Measurements from ENCODE around the gene CRACR2A.

CRACR2A gene

GRCh38 chr12:3680919-3681594 is 71.9 kb downstream of the CRACR2A start:
- no peak for DNase-seq

- DNase-seq, result no peak
These were observed 73.1 kb downstream of the CRACR2A start for GRCh38 chr12:3679831-3680230.

- DNase-seq, result no peak
These were observed 75.3 kb downstream of the CRACR2A start for GRCh38 chr12:3677609-3678008.

DNA sequence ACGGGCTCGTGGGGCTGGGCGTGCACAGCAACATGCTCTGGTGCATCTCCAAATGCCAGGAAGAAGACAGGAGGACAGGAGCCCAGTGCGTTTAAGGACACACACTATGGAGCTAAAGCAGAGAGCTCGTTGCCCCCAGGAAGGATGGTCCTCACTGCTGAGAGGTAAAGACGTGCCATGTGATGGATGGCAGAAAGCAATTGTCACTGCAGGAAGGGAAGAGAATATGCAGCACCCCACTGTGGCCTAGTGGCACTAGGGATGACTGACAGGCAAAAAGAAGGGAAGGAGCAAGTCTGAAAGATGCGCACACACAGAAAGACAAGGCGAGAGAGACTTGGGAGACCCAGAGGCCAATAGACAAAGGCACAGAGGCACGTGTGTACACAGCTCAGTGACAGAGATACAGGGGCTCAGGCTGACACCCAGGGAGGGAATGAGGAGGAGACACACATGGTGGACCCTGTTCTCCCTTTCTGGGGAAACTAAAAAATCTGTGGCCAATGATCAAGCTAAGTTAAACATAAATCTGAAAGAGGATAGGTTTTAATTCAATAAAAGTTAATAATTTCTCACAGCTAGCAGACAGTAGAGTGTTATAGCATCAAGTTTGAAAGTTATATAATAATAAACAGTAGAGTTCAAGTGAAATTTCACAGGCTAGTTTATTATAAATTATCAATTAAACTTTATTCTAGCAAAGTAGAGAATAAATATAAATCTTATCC is 78.8 kb downstream of the CRACR2A start:
- no peak for DNase-seq

DNA sequence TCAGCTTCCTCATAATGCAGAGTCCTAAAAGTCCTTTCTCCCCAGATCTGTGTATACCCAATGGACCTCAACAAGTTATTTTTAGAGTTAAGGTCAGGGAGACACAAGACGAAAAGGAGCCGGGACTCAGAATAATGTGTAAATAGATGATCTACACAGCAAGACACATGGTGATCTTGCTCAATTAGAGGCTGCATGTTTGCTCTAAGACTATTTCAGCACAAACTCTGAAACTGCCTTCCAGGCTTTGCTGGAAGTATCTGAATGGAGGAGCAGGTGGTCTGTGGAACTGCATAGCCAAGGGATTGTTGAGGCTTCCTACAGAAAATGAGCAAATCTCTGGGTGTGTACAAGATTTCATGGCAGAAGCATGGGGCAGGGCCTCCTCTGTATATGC is 80.8 kb downstream of the CRACR2A start:
- DNase-seq, result no peak

DNA sequence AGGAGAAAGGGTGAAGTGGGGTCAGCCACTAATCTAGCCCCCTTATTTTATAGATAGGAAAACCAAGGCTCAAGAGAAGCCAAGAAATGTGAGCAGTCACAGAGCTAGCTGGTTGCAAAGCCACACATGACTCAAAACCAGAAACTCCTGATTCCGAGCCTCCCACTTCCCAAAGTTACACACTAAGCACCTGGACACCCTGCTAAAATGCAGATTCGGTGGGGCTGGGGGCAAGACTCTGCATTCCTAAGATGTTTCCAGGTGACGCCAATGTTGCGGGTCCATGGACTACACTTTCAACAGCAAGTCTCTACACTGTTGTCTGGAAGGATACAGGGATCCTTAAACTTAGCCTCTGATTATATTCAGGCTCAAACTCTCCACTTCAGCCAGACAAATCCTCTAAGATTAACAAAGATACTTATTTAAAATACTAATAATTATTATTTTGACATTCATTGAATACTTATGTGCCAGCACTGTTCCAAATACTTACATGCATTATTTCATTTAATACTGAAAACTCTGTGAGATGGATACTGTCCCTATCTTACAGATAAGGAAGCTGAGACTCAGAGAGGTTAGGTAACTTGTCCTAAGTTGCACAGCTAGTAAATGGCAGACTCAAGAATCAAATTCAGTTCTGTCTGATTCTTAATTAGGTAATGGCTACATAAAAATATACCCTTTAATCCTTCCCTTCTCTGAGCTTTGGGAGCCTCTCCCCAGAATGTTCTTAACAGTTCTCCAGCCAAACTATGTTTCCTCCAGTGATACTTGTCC is 81.4 kb downstream of the CRACR2A start:
- no peak for DNase-seq

- DNase-seq, result no peak
These were observed 82.8 kb downstream of the CRACR2A start for GRCh38 chr12:3670083-3670620.

DNA sequence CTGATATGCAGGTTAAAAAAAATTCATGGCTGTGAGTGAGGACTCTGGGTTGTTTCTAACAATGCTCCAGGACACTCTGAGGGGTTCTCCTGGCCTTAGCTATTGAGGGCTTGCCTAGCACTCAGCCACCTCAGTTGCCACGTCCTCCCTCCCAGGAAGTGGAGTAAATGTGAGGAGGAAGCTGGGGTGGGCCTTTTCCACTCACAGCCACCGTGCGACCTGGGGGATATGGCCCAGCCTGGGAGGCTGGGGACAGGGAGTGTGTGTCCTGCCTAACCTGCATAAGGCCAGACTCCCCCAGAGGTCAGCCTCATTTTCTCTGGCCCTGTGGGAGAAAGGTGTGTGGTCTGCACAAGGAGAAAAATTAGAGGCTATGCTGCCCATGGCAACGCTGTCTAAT is 83.3 kb downstream of the CRACR2A start:
- no peak for DNase-seq

- DNase-seq, result no peak
These were observed 84.3 kb downstream of the CRACR2A start for GRCh38 chr12:3668479-3669165.

GRCh38 chr12:3667485-3667884 is 85.4 kb downstream of the CRACR2A start:
- no peak for DNase-seq

DNA sequence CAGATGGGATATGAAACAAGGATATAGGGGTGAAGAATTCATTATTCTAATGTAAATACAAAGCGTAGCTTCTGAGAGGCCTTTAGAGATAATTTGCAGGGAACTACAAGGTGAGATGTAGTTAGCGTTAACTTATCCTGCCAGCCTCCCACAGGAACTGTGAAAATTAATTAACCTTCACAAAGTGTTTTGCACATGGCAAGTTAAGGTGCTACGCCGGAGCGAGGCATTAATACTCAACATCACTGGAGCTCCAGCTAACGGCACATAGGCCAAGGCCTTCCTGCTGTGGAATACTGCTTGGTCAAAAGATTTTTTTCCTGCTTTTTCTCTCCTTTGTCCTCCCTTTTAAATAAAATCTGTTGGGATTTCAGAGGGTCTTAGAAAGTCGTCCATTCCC is 86.5 kb downstream of the CRACR2A start:
- DNase-seq, result no peak

DNA sequence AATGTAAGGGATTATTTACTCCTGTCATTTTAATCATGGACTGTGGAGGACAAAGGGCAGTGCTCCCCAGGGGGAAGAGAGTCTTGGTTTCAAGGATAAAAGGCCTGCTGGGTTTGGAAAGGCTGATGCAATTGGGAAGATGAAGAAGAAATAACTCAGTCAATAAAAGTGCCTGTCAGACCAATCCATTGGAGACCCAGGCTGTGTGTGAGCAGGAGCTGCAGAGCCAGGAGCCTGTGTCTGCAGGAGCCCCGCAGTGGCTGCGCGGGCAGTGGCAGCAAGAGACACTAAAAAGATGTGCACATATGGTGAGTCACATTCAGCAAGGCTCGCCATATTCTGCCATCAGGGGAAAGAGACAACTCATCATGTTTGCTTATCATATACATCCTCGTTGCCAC is 90.4 kb downstream of the CRACR2A start:
- DNase-seq, result no peak

DNA sequence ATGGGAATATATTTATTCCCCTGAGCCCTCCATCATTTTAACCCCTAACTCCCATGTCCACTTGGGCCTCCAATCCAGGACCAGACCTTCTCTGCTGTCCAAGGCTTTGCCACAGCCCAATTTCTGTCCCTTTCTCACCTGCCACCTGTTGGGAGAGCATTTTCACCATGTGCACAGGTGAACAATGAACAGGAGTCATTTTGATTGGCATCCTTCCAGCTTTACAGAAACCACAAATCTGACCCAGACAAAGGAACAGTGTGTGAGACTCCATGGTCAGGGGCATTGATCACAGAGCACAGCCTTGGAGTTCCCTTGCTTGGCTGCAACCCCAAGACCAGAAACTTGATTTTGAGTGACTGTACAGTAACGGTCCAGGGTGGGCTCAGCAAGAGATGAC is 91.9 kb downstream of the CRACR2A start:
- DNase-seq, result no peak

GRCh38 chr12:3658327-3659163 is 94.4 kb downstream of the CRACR2A start:
- DNase-seq, result no peak

DNA sequence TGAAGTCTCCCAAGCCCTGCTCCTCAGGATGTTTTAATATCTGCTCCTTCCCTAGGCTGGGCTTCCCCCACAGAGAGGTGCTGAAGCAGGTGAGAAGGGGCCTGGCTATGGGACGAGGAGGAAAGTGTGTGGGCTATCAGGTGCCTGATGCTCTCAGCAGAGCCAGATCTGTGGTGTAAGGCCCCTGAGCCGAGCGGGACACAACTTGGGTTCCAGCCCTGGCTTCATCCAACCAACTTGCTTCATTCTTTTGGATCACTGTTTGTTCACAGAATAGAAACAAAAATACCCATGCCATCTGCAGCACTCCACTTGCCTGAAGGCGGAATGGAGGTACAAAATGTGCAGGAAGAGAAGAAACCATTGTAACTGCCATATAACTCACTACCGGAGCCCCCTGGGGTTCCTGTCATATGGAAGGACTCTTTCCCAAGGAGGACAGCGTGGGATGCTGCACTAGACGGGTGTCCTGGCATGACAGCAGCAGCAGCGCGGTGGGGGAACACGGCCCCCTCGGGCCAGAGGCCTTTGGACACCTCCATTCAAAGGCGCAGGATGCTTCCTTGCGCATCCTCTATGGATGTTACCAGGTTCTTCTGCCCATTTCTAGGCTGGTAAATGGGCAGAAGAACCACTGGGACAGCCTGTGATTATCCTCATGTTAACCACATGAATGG is 95.8 kb downstream of the CRACR2A start:
- no peak for DNase-seq

GRCh38 chr12:3655328-3655900 is 97.5 kb downstream of the CRACR2A start:
- DNase-seq, result no peak

DNA sequence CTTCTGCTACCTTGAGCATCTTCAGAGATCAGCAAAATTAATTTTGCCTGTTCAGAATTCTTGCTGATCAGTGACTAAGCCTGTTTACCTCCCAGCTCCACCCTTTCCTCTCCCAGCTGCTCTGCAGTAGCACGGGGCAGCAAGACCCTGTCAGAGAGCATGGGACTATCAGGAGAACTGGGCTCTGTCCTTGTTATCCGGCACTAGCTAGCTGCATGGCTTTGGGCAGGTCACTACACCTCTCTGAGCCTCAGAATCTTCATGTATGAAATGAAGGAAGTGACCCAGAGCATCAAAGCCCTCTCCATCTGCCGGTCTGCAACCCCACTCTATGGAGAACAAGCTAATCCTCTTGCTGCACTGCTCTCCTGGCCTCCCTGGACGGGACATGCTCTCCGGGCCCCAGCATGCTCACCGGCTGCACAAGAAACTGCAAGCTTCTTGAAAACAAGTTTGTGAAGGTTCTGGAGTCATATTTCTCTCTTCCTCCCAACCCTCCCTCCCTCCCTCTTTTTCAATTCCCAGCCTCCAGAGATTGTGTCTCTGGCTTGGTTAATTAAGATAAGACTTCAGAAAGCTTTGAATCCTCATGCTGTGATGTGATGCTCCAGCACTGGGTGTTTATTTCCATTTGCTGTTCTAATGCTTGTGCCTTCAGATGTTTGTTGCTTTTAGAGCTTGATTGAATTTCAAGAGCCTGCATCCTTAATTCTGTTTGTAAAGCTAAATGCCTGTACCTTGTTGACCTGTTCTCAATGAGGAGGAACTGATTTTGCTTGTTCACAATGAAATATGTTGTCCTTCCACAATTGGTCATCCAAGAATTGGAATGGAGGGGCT is 101.1 kb downstream of the CRACR2A start:
- no peak for DNase-seq

- DNase-seq, result no peak
These were observed 105.4 kb downstream of the CRACR2A start for GRCh38 chr12:3647504-3647903.

- no peak for DNase-seq
These were observed 106.2 kb downstream of the CRACR2A start for GRCh38 chr12:3646561-3647241.

DNA sequence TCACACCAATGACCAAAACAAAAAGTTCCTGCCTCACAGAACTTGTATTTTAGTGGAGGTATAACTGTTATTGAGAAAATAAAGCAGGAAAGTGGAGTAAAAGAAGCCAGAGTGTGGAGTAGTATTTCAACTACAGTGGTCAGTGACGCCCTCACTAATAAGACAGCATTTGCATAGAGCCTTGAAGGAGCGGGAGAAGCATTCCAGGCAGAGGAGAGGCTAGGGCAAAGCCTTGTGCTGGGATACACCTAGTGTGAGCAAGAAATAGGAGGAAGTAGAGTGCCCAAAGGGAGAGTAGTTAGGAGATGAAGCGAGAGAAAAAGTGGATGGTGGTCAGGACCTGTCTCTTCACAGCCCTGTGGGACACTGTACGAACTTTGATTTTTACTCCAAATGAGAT is 107.8 kb downstream of the CRACR2A start:
- no peak for DNase-seq
